Liver (tissue), 9 donors: ENCODE results near the gene CCNI2. TPM values are rescaled to one million over a fixed set of nuclear protein-coding genes. Genes with fewer than 3 reads are reported as not detected.
A peak's percentile ranks its signal among the peaks of the same experiment; 100 is the strongest.

Experiments
- DNase-seq: peaks from one replicate; pipeline ENCODE4 v3.0.0-alpha.2; 2017; ENCODE audit warnings: low spot score
- H3K27ac ChIP-seq, 2 donors: one replicate each; pipeline ENCODE4 v1.7.0; 2013; ENCODE audit warnings: inconsistent platforms in 2 of 2, low read length in 2 of 2, control low read depth in 1 of 2, low read depth in 1 of 2, mild to moderate bottlenecking in 1 of 2
- H3K27me3 ChIP-seq, 4 donors: one replicate each; pipeline versions ENCODE4 v1.6.1 to v1.7.0; 2013; ENCODE audit warnings: low read length in 3 of 4, inconsistent platforms in 1 of 4, mild to moderate bottlenecking in 1 of 4, moderate library complexity in 1 of 4; ENCODE audit not compliant: control insufficient read depth in 4 of 4, insufficient read depth in 4 of 4
- H3K36me3 ChIP-seq, 4 donors: one replicate each; pipeline versions ENCODE4 v1.6.1 to v1.7.0; 2013; ENCODE audit warnings: low read length in 3 of 4, mild to moderate bottlenecking in 3 of 4, low read depth in 1 of 4, moderate library complexity in 1 of 4; ENCODE audit not compliant: control insufficient read depth in 4 of 4, insufficient read depth in 3 of 4
- H3K4me1 ChIP-seq, 4 donors: one replicate each; pipeline versions ENCODE4 v1.6.1 to v1.7.0; 2013; ENCODE audit warnings: low read length in 3 of 4, mild to moderate bottlenecking in 3 of 4, moderate library complexity in 1 of 4; ENCODE audit not compliant: control insufficient read depth in 4 of 4, insufficient read depth in 4 of 4
- H3K4me3 ChIP-seq, 3 donors: one replicate each; pipeline versions ENCODE4 v1.6.1 to v1.7.0; 2013; ENCODE audit warnings: low read length in 3 of 3, control low read depth in 1 of 3, low read depth in 1 of 3, mild to moderate bottlenecking in 1 of 3
- H3K9ac ChIP-seq, 2 donors: one replicate each; pipeline ENCODE4 v1.7.0; 2013; ENCODE audit warnings: low read length in 2 of 2, mild to moderate bottlenecking in 2 of 2, moderate library complexity in 2 of 2, control low read depth in 1 of 2, low read depth in 1 of 2
- H3K9me3 ChIP-seq, 4 donors: one replicate each; pipeline versions ENCODE4 v1.6.1 to v1.7.0; 2013; ENCODE audit warnings: low read length in 3 of 4; ENCODE audit not compliant: control insufficient read depth in 4 of 4
- ATF3 ChIP-seq: IDR thresholded peaks from 2 replicates; pipeline ENCODE4 v1.6.1; 2016; ENCODE audit warnings: antibody characterized with exemption
- CTCF ChIP-seq: fragments of 150-350 bp; IDR thresholded peaks from 2 replicates; pipeline ENCODE4 v1.5.1; 2017; ENCODE audit warnings: improper control_type of control experiment, low read depth, low read length; ENCODE audit not compliant: missing input control
- EGR1 ChIP-seq, 2 donors: IDR thresholded peaks; 2 replicates each; pipeline ENCODE4 v1.6.1; 2016 to 2018; ENCODE audit warnings: antibody characterized with exemption in 2 of 2, low read depth in 2 of 2
- FOXA1 ChIP-seq: IDR thresholded peaks from 2 replicates; pipeline ENCODE4 v1.6.1; 2016; ENCODE audit warnings: antibody characterized with exemption
- FOXA2 ChIP-seq: IDR thresholded peaks from 2 replicates; pipeline ENCODE4 v1.6.1; 2016; ENCODE audit warnings: antibody characterized with exemption
- GABPA ChIP-seq, 2 donors: IDR thresholded peaks in 1 of 2; conservative IDR thresholded peaks in 1 of 2; 2 replicates each; pipeline ENCODE4 v1.6.1; 2016; ENCODE audit warnings: antibody characterized with exemption in 2 of 2, mild to moderate bottlenecking in 1 of 2, moderate library complexity in 1 of 2
- HNF4A ChIP-seq, 2 donors: conservative IDR thresholded peaks; 2 replicates each; pipeline ENCODE4 v1.6.1; 2016; ENCODE audit warnings: antibody characterized with exemption in 2 of 2, mild to moderate bottlenecking in 2 of 2
- HNF4G ChIP-seq: IDR thresholded peaks from 2 replicates; pipeline ENCODE4 v1.6.1; 2016; ENCODE audit warnings: antibody characterized with exemption
- JUND ChIP-seq, 2 donors: IDR thresholded peaks; 2 replicates each; pipeline ENCODE4 v1.6.1; 2016; ENCODE audit warnings: antibody characterized with exemption in 2 of 2
- NR2F2 ChIP-seq: IDR thresholded peaks from 2 replicates; pipeline ENCODE4 v1.6.1; 2016; ENCODE audit warnings: antibody characterized with exemption
- RAD21 ChIP-seq, 2 donors: IDR thresholded peaks; 2 replicates each; pipeline ENCODE4 v1.6.1; 2016; ENCODE audit warnings: antibody characterized with exemption in 2 of 2, mild to moderate bottlenecking in 2 of 2
- RXRA ChIP-seq, 2 donors: IDR thresholded peaks; 2 replicates each; pipeline ENCODE4 v1.6.1; 2017 to 2018; ENCODE audit warnings: antibody characterized with exemption in 2 of 2, mild to moderate bottlenecking in 1 of 2
- SP1 ChIP-seq: IDR thresholded peaks from 2 replicates; pipeline ENCODE4 v1.6.1; 2018; ENCODE audit warnings: antibody characterized with exemption, mild to moderate bottlenecking
- TAF1 ChIP-seq: conservative IDR thresholded peaks from 2 replicates; pipeline ENCODE4 v1.6.1; 2016; ENCODE audit warnings: antibody characterized with exemption, mild to moderate bottlenecking
- YY1 ChIP-seq: IDR thresholded peaks from 2 replicates; pipeline ENCODE4 v1.6.1; 2016; ENCODE audit warnings: antibody characterized with exemption, mild to moderate bottlenecking
- ZBTB33 ChIP-seq: IDR thresholded peaks from 2 replicates; pipeline ENCODE4 v1.6.1; 2016; ENCODE audit warnings: antibody characterized with exemption
- WGBS: extraction: QIAGEN DNeasy Blood & Tissue Kit; methylation state at CpG from one replicate; pipeline ENCODE4 v1.1.7; 2013; 5-methylcytosine and 5-hydroxymethylcytosine counted together
- polyA plus RNA-seq, 2 donors: library from polyadenylated mRNA; stranded (reverse) in 1 of 2; unstranded in 1 of 2; fragments of 200-250 nt in 1 of 2; fragments of >200 nt in 1 of 2; fragmentation: Nextera tagmentation in 1 of 2; extraction: Ambion mirVana in 1 of 2; gene quantifications; one replicate each; pipeline versions ENCODE4 v1.2.1 to v1.2.3, GENCODE V29; 2013 to 2015
- total RNA-seq, 2 donors: library from RNA; depleted of rRNA; stranded (reverse); fragments of >200 nt; gene quantifications; one replicate each; pipeline ENCODE4 v1.2.3, GENCODE V29; 2014
- TF ChIP-seq, protein P1 (sequence below): IDR thresholded peaks from 2 replicates; pipeline ENCODE4 v1.6.1; 2016; ENCODE audit warnings: antibody characterized with exemption, mild to moderate bottlenecking
- TF ChIP-seq, protein P2 (sequence below): IDR thresholded peaks from 2 replicates; pipeline ENCODE4 v1.6.1; 2016; ENCODE audit warnings: antibody characterized with exemption
- donor health status: healthy.
- donor health status: healthy.
- donor health status: healthy.
- donor health status: healthy.
- donor health status: healthy.

Gene CCNI2
- total and polyA plus RNA-seq, 4 donors = 0.02 to 0.57 (median 0.11) TPM

DNA sequence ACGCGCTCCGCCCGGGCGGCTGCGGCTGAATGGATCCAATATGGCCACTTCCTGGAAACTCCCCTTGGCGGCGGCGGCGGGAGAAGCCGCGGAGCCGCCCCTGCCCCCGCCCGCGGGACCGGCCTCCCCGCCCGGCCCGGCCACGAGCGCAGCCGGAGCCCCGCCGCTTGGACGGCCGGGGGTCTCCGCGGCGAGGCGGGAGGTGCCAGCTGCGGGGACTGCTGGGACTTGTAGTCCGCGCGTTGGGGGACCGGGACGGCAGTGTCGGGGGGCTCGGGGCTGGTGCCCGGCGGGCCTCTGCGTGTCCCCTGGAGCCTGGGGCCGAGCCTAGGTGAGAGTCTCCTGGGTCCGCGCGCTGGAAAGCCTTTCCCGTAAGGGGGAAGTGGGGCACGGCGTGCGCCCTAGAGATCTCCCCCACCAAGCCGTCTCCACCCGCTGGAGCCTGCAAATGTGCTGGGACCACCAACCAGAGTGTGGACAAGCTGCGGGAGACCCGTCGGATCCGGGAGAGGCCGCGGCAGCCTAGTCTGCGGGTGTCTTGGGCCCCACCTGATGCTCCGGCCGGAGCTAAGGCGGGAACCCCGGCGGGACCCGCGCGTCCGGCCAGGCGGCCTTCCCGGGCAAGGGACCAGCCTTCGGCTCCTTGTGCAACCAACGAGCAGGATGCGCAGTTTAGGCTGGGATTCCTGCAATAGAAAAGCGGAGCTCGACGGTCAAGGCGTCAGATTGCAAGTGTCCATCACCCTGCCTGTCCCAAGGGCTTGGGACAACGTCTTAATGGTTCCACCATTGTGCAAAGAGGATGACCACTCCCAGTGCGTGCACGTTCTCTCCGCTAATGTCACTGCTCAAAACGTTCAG lies 30.2 kb downstream of the CCNI2 start, which contains the start of gene SEPTIN8:
TSS of gene SEPTIN8 (minus strand) at position 31 of the 861 bp plus-strand sequence. CDS start 102 bp downstream, outside the sequence.
- WGBS = 3% methylated on average over 82 of the region's 82 CpGs
- no peak for TF ChIP-seq HNF4A (conservative IDR thresholded peaks at IDR 0.05)
- TF ChIP-seq CTCF = no peak
- TF ChIP-seq YY1 = peak; percentile 17
- TF ChIP-seq RAD21 (IDR thresholded peaks at IDR 0.05) = peak in 1 of 2 donors; percentile 32
- H3K27me3 ChIP-seq = no peaks in the 10 kb centered on the region
- no peaks in the 10 kb centered on the region for H3K36me3 ChIP-seq
- peak within 1 kb of the TSS; percentile 23 to 41 for H3K27ac ChIP-seq
- peaks cover 3 to 24% (median 7%) of the 10 kb centered on the region in 4 donors for H3K4me1 ChIP-seq
- H3K9ac ChIP-seq = peak within 1 kb of the TSS in 1 of 2 donors; percentile 43
- H3K9me3 ChIP-seq = no peaks in the 10 kb centered on the region
- peak; percentile 62 for DNase-seq
- H3K4me3 ChIP-seq = peak within 1 kb of the TSS; percentile 29 to 83 (median 81)

GRCh38 chr5:132778129-132778528 lies 30.9 kb downstream of the CCNI2 start:
- Histone ChIP-seq H3K4me3 (peak overlapping the region in 1 of 3 donors; percentile 83), H3K9ac (no peak overlapping the region), H3K9me3 (no peaks in the 10 kb centered on the region), H3K36me3 (no peaks in the 10 kb centered on the region), H3K27ac (no peak overlapping the region), H3K4me1 (peaks cover 3 to 24% (median 7%) of the 10 kb centered on the region in 4 donors), H3K27me3 (no peaks in the 10 kb centered on the region)
- TF ChIP-seq, protein P1, sequence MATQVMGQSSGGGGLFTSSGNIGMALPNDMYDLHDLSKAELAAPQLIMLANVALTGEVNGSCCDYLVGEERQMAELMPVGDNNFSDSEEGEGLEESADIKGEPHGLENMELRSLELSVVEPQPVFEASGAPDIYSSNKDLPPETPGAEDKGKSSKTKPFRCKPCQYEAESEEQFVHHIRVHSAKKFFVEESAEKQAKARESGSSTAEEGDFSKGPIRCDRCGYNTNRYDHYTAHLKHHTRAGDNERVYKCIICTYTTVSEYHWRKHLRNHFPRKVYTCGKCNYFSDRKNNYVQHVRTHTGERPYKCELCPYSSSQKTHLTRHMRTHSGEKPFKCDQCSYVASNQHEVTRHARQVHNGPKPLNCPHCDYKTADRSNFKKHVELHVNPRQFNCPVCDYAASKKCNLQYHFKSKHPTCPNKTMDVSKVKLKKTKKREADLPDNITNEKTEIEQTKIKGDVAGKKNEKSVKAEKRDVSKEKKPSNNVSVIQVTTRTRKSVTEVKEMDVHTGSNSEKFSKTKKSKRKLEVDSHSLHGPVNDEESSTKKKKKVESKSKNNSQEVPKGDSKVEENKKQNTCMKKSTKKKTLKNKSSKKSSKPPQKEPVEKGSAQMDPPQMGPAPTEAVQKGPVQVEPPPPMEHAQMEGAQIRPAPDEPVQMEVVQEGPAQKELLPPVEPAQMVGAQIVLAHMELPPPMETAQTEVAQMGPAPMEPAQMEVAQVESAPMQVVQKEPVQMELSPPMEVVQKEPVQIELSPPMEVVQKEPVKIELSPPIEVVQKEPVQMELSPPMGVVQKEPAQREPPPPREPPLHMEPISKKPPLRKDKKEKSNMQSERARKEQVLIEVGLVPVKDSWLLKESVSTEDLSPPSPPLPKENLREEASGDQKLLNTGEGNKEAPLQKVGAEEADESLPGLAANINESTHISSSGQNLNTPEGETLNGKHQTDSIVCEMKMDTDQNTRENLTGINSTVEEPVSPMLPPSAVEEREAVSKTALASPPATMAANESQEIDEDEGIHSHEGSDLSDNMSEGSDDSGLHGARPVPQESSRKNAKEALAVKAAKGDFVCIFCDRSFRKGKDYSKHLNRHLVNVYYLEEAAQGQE = no peak
- TF ChIP-seq GABPA (IDR thresholded peaks at IDR 0.05 in 1 of 2, conservative IDR thresholded peaks at IDR 0.05 in 1 of 2) (no peak), ATF3 (no peak), ZBTB33 (no peak), YY1 (no peak), SP1 (no peak), RAD21 (IDR thresholded peaks at IDR 0.05) (no peak), NR2F2 (no peak), TAF1 (no peak), FOXA1 (no peak), FOXA2 (no peak), HNF4A (conservative IDR thresholded peaks at IDR 0.05) (no peak), EGR1 (IDR thresholded peaks at IDR 0.05; ENCODE audit: low read depth in 2 of 2) (no peak), RXRA (IDR thresholded peaks at IDR 0.05) (no peak), CTCF (no peak), JUND (IDR thresholded peaks at IDR 0.05) (no peak), HNF4G (no peak)
- TF ChIP-seq, protein P2, sequence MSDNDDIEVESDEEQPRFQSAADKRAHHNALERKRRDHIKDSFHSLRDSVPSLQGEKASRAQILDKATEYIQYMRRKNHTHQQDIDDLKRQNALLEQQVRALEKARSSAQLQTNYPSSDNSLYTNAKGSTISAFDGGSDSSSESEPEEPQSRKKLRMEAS = no peak
- DNase-seq = no peak
- WGBS = 88% methylated on average over 4 of the region's 4 CpGs
